PC-9 (cell line): Measurements from ENCODE around the gene VANGL2. TPM values are rescaled to one million over a fixed set of nuclear protein-coding genes. Genes with fewer than 3 reads are reported as not detected.

Experiments used
- BruUV-seq: library from RNA; stranded (reverse); fragments of 400-500 nt; replicated peaks from 2 replicates; lab custom pipeline; 2021; lab: Mats Ljungman, UMichigan
- CTCF ChIA-PET: fragments of 300-600 bp; sonication (Branson Sonifier 250); formaldehyde crosslinking; loops from one replicate; lab custom pipeline; 2022; ENCODE audit warnings: antibody characterized with exemption; lab: Charles Lee
- POLR2A ChIA-PET: fragments of 300-600 bp; sonication (Branson Sonifier 250); formaldehyde crosslinking; loops from one replicate; lab custom pipeline; 2022; ENCODE audit warnings: antibody characterized with exemption; ENCODE audit not compliant: unreplicated experiment; lab: Charles Lee
- DNase-seq, 2 experiments: peaks; one replicate each; pipeline versions ENCODE4 v3.0.0 to v3.0.0-alpha.2; 2015 to 2022; ENCODE audit warnings: mixed read lengths in 1 of 2
- H2AFZ ChIP-seq: fragments of 200-600 bp; sonication (generic); 2 replicates; pipeline ENCODE4 v1.8.1; 2017; ENCODE audit warnings: antibody characterized with exemption
- H3F3A ChIP-seq: fragments of 200-600 bp; sonication (generic); 2 replicates; pipeline ENCODE4 v1.8.1; 2017; ENCODE audit warnings: antibody characterized with exemption, mild to moderate bottlenecking, low read depth; ENCODE audit not compliant: insufficient read depth
- H3K27ac ChIP-seq: fragments of 200-600 bp; sonication (generic); 2 replicates; pipeline ENCODE4 v1.6.1; 2016; ENCODE audit warnings: mixed run types
- H3K27me3 ChIP-seq: fragments of 200-600 bp; sonication (generic); 2 replicates; pipeline ENCODE4 v1.6.1; 2016; ENCODE audit warnings: low read depth, mixed run types; ENCODE audit not compliant: insufficient read depth
- H3K36me3 ChIP-seq: fragments of 200-600 bp; sonication (generic); 2 replicates; pipeline ENCODE4 v1.6.1; 2016; ENCODE audit warnings: low read depth, mixed run types
- H3K4me1 ChIP-seq: fragments of 200-600 bp; sonication (generic); replicated peaks from 2 replicates; pipeline ENCODE4 v1.6.1; 2016; ENCODE audit warnings: mixed run types; ENCODE audit not compliant: insufficient read depth
- H3K4me2 ChIP-seq: fragments of 200-600 bp; sonication (generic); 2 replicates; pipeline ENCODE4 v1.6.1; 2017; ENCODE audit warnings: mixed run types
- H3K4me3 ChIP-seq: fragments of 200-600 bp; sonication (generic); 2 replicates; pipeline ENCODE4 v1.6.1; 2016; ENCODE audit warnings: mixed run types
- H3K79me2 ChIP-seq: fragments of 200-600 bp; sonication (generic); 2 replicates; pipeline ENCODE4 v1.6.1; 2017; ENCODE audit warnings: low read depth, mixed run types
- H3K9me2 ChIP-seq: fragments of 200-600 bp; sonication (generic); 2 replicates; pipeline ENCODE4 v1.8.1; 2017; ENCODE audit warnings: mild to moderate bottlenecking; ENCODE audit not compliant: insufficient read depth
- H3K9me3 ChIP-seq: fragments of 200-600 bp; sonication (generic); 2 replicates; pipeline ENCODE4 v1.8.1; 2016; ENCODE audit warnings: low read depth; ENCODE audit not compliant: insufficient read depth
- H4K20me1 ChIP-seq: fragments of 200-600 bp; sonication (generic); 2 replicates; pipeline ENCODE4 v1.8.1; 2017; ENCODE audit not compliant: insufficient read depth
- EZH2 ChIP-seq: fragments of 200-600 bp; sonication (generic); IDR thresholded peaks from 2 replicates; pipeline ENCODE4 v1.8.0; 2017; ENCODE audit warnings: antibody characterized with exemption, low read depth
- intact Hi-C: fragments of 100-400 bp; cut with micrococcal nuclease; formaldehyde crosslinking; loops from one replicate; pipeline ENCODE4 v1.10.0; 2022; ENCODE audit not compliant: unreplicated experiment
- total RNA-seq: library from RNA; stranded (reverse); gene quantifications from 2 replicates; pipeline ENCODE4 v1.2.3, GENCODE V29; 2021
- TF ChIP-seq, protein P1 (sequence below): fragments of 200-600 bp; sonication (generic); conservative IDR thresholded peaks from 2 replicates; pipeline ENCODE4 v1.6.1; 2017; ENCODE audit warnings: mixed run types, antibody characterized with exemption, mild to moderate bottlenecking, moderate library complexity

Gene VANGL2
- total RNA-seq, 1 experiment from 2014 or later: 12.4 TPM

DNA sequence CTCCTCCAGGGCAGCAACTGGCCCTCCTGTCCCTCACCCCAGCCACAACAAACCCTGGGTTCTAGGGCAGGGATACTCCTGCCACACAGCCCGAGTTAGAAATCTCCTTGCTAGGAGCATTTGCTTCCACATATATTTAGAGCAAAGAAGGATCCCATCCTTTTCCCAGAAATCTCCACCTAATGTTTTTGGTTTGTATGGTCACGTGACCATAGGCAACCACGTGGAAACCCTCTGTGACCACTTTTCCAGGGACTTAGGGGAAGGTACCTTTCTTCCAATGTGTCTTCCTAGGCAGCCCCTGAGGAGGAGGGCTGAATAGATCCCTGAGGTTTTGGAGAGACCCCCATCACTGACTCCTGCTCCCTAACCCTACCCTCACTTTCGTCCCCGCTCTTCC is 25.5 kb downstream of the VANGL2 start:
- Histone ChIP-seq H2AFZ (no peak overlapping the region), H3K27ac (no peak overlapping the region), H3F3A (no peaks in the 10 kb centered on the region), H3K9me2 (no peaks in the 10 kb centered on the region), H3K4me1 (no peaks in the 10 kb centered on the region), H3K4me2 (no peak overlapping the region), H3K9me3 (no peaks in the 10 kb centered on the region), H3K79me2 (no peaks in the 10 kb centered on the region), H3K27me3 (no peaks in the 10 kb centered on the region), H3K4me3 (no peak overlapping the region), H3K36me3 (no peaks in the 10 kb centered on the region), H4K20me1 (no peaks in the 10 kb centered on the region)
- TF ChIP-seq, protein P1, sequence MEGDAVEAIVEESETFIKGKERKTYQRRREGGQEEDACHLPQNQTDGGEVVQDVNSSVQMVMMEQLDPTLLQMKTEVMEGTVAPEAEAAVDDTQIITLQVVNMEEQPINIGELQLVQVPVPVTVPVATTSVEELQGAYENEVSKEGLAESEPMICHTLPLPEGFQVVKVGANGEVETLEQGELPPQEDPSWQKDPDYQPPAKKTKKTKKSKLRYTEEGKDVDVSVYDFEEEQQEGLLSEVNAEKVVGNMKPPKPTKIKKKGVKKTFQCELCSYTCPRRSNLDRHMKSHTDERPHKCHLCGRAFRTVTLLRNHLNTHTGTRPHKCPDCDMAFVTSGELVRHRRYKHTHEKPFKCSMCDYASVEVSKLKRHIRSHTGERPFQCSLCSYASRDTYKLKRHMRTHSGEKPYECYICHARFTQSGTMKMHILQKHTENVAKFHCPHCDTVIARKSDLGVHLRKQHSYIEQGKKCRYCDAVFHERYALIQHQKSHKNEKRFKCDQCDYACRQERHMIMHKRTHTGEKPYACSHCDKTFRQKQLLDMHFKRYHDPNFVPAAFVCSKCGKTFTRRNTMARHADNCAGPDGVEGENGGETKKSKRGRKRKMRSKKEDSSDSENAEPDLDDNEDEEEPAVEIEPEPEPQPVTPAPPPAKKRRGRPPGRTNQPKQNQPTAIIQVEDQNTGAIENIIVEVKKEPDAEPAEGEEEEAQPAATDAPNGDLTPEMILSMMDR: no peak
- no peak for TF ChIP-seq EZH2
- intact Hi-C loops: no loop called here
- ChIA-PET CTCF (no interaction called here), POLR2A (no interaction called here)
- DNase-seq: no peak
- BruUV-seq: no TSS peak

DNA sequence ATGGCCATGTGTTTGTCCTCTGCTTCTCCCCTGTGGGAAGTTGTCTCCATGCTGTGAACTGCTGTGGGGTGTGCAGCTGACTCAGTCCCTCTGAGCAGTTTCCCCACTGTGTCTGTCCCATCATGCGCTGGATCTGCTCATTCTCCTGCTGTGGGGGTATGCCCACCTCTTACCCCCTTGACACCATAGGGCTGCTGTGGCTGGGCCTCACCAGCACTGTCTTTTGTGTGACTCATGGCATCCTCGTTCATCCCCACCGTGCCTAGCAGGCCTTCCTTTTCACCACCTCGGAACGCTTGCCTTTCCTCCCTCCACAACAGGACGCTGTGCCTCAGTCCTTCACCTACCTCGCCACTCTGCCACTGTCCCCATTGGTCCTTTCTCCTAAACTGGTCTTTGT is 27.3 kb downstream of the VANGL2 start:
- H3K4me1 ChIP-seq: no peaks in the 10 kb centered on the region
- no peaks in the 10 kb centered on the region for H3F3A ChIP-seq
- no peak overlapping the region for H2AFZ ChIP-seq
- TF ChIP-seq EZH2: no peak
- TF ChIP-seq, protein P1: no peak
- H3K36me3 ChIP-seq: no peaks in the 10 kb centered on the region
- no peak overlapping the region for H3K27ac ChIP-seq
- no peaks in the 10 kb centered on the region for H4K20me1 ChIP-seq
- ChIA-PET POLR2A (no interaction called here), CTCF (no interaction called here)
- BruUV-seq: no TSS peak
- H3K27me3 ChIP-seq: no peaks in the 10 kb centered on the region; the same call in none of the 2 replicates
- DNase-seq: no peak
- no peaks in the 10 kb centered on the region for H3K9me3 ChIP-seq
- H3K79me2 ChIP-seq: no peaks in the 10 kb centered on the region
- intact Hi-C loops: loop anchor here (1.0 kb wide), 1 partner anchor 180 kb away; no protein-coding TSS in a partner anchor
- no peaks in the 10 kb centered on the region for H3K9me2 ChIP-seq
- H3K4me2 ChIP-seq: no peak overlapping the region
- H3K4me3 ChIP-seq: no peak overlapping the region

DNA sequence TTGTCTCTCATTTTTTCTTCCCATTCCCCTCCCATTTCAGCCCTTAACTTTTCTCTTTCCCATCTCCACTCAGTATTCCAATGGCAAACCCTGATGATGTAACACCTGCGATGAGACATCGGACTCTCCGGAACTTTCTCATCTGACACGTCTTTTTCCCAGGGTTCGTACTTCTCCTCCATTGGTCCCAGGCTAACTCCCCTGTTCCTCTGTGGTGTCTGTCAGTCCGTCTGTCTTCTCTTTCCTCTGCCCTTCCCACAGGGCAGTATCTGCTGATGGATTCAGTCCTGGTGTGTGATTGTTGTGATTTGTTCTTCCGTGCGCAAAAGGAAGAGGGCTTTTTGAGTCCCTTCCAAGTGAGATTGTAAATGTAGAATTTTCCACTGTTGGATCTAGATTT is 27.7 kb downstream of the VANGL2 start:
- no peak for DNase-seq
- Histone ChIP-seq H3K4me2 (no peak overlapping the region), H3K27ac (no peak overlapping the region), H3K4me3 (no peak overlapping the region), H3K9me3 (no peaks in the 10 kb centered on the region), H3K79me2 (no peaks in the 10 kb centered on the region), H2AFZ (no peak overlapping the region), H4K20me1 (no peaks in the 10 kb centered on the region), H3K27me3 (no peaks in the 10 kb centered on the region; the same call in none of the 2 replicates), H3K4me1 (no peaks in the 10 kb centered on the region), H3K36me3 (no peaks in the 10 kb centered on the region), H3F3A (no peaks in the 10 kb centered on the region), H3K9me2 (no peaks in the 10 kb centered on the region)
- ChIA-PET CTCF (interaction anchor here (0.5 to 0.7 kb wide), 2 partner anchors 20 to 179 kb away, joined by 3 to 4 read pairs; no protein-coding TSS in a partner anchor), POLR2A (no interaction called here)
- intact Hi-C loops: loop anchor here (1.0 kb wide), 1 partner anchor 179 kb away; no protein-coding TSS in a partner anchor
- TF ChIP-seq, protein P1: no peak
- TF ChIP-seq EZH2: no peak
- BruUV-seq: no TSS peak
